NCI-H2029 treated with DMSO at 0.1 percent for 48 hours (cell line): ENCODE measurements around the gene FOXQ1.
A peak's percentile ranks its signal among the peaks of the same experiment; 100 is the strongest.
"Not testable (repeated sequence)": the region's sequence is repeated elsewhere in the genome, so short reads cannot be mapped to it uniquely, and the experiment has no call there.

Experiments
- DNase-seq: peaks from one replicate; lab custom pipeline; 2025; lab: John Stamatoyannopoulos, UW

The FOXQ1 gene

DNA sequence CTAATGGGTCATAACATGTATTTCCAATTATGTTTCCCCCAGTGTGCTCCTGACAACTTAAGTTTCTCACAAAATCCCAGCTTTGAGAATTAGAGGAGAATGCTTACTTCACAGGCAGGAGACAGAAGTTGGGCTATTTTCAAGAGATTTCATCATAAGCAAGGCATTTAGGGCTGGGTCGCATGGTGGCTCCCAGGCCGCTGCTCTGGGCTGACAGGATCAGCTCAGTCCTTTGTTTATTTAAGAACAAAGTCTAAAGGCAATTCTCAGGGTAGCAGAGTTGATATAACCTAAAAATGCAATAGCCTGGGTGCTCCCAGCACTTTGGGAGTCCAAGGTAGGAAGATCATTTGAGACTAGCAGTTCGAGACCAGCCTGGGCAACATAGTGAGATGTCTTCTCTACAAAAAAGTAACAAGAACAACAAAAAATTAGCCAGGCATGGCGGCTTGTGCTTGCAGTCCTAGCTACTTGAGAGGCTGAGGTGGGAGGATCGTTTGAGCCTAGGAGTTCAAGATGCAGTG is 10.9 kb downstream of the FOXQ1 start:
- no peak for DNase-seq

DNA sequence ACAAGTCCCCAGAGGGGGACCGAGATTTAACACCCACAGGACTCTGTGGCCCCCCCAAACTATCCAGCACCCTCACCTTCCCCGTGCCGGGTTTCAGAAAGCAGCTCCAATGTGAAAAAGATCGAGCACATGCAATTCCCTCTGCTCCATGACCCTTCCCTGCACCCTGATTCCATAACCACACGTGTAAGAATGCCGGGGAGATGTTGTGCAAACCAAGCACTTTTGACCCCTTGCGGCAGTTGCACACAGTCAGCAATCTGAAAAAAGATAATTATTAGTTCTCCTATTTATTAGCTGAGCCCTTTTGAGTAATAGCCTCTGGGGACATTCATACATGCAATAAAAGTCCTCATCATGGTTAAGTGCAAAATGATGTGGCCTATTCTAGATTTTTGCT is 13.0 kb downstream of the FOXQ1 start:
- DNase-seq, result no peak

DNA sequence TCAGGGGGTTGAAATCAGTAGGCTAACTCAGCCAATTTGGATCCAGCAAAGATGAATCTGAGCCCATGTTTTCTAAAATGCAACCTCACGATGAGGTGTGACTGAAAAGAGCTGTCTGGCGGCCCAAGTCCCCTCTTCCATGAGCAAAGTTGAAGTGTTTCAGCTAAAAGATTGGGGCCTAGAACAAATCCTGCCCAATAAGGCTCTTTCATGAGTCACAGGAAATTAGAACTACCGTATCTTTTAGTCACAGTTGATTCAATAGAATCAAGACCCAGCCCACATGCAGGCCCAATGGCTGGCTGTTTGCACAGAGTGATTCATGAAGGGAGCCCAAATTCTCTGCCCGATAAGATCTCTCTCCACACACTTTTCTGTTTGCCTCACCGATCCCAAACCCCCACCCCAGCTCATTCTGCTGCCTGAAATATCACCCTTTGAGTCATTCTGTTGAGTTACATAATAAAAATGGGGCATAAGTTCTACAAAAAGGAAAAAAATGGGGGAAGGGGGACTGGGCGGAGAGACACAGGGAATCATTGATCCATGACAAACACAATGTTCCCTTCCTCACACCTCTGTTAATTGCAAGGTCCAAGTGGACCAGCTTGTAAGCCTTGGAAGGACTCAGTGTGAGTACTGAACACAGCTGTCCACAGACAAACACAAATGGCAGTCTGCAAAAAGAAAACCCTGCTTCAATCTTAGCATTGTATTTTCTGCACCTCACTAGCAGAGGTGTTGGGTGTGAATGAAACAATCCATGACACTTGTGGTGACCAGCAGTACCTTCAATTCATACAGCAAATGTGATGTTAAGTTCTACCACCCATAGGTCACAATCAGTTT is 13.8 kb downstream of the FOXQ1 start:
- no peak for DNase-seq

DNA sequence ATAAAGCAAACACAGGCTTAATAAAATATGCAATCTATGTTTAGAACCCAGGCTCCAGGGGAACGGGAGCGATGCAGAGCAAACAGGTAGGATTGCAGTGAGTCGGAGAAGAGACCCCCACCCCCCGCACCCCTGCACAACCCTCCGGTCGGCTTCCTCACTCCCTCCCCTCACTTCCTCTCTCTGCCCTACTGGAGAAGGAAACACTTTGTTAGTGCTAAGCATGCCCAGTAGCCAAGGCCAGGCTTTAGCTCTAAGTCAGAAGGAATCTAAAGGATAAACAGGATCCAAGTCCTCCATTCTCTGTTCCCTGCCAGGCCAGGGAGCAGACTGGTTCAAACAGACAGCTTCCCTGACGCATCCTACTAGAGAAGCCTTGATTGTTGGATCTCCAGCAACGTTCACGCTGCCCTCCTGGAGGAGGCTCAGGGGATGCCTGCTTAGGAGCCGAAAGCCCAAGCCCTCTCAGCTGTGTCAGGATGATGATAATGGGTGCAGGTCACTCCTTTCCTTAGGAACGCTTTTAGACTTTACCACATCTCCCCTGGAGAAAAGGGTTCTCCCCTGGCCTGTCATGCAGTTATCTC is 14.7 kb downstream of the FOXQ1 start:
- DNase-seq, result no peak

DNA sequence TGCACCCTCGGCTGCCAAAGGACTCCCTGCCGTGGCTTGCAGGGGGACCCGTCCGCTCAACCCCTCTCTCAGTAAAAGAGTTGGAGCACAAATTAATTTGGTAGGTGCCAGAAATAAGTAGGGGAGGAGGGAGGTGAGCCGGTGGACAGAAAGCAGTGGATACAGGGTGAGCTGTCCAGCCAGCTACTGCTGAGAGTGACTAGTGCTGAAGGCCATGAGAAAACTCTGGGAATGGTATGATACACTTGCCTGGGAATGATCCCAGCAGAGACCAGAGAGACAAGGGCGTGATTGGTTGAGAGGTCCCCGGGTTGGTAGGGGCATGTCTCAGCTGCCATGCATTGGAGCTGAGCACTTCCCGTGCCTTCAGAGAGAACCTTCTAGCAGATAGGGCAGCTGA is 15.7 kb downstream of the FOXQ1 start:
- no peak for DNase-seq

DNA sequence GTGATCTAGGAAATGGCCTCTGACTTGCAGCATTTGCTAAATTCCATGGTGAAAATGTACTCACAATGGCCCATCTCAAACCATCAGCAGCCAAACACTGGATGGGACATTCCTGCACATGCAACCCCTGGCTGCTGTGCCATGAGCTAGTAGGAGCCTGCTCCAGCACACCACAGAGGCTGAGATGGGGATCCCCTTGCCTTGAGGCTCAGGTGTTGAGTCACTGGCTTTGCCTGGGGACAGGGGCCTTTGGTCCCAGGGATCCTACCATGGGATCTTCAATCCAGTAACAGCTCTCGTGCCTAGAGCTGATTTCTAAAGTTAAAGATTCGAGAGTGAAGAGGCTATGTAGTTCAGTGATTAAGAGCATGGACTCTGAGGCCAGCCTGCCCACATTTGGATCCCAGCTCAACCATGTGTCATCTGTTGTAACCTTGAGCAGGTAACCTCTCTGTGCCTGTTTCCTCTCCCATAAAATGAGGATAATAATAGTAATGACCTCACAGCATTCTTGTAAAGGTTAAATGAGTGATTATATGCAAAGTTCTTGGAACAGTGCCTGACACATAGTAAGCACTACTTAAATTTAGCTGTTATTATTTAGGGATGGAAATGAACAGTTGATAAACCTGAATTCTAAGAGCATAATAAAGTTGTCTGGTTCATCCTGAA is 16.4 kb downstream of the FOXQ1 start:
- no peak for DNase-seq

DNA sequence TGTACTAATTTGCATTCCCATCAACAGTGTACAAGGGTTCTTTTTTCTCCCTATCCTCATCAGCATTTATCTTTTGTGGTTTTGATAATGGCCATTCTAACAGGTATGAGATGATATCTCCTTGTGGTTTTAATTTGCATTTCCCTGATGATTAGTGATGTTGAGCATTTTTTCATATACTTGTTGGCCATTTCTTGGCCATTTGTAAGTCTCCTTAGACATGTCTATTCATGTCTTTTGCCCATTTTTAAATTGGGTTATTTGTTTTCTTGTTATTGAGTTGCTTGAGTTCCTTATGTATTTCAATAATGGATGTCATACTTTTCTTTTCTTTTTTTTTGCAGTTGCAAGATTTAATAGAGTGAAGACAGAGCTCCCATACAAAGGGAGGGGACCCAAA is 17.8 kb downstream of the FOXQ1 start:
- no peak for DNase-seq

DNA sequence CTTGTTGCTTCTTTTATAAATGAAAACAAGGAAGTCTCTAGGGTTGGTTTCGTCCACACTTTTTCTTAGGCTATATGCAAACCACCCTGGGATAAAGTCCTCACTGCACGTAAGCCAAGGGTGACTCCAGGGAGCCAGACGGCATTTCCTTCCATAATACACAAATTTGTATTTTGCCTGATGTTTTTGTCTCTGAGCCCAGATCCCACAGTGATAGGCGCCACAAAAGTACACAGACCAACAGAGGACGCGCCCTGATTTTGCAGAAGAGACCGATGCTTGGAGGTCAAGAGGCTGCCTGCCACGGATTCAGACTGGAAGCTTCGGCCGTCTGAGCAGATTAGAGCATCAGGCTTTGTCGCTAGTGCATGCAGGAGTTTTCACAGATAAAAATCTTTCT is 22.8 kb downstream of the FOXQ1 start:
- DNase-seq, result no peak

DNA sequence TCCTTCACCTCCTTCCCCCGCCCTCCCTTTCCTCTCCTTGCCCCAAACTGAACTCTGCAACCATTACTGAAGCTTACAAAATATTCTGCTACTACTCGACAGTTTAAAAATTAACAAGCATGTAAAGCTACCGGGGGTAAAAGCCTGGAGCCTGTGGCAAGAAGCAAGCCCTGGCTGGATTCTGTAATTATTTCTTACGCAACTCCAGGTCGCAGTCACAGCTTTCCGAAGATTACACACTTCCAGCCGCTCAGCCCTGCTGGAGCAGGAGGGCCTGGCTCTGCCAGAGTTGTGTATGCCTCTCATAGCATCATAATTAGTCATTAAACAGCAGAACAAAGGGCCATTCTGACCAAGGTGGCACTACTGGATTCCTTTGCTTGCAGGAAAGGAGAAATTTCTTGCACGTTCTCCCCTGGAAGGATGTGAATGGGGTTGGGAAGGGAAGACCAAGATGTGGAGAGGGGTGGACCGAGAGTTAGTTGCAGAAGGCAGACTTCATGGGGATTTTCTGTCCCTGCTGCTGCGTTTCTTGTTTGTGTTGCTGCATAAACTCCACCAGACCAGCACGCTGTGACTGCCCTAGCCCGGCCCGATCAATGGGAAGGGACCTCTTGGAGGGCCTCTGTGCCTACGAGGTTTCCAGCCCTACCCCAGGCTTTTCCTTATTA is 23.6 kb downstream of the FOXQ1 start:
- no peak for DNase-seq

DNA sequence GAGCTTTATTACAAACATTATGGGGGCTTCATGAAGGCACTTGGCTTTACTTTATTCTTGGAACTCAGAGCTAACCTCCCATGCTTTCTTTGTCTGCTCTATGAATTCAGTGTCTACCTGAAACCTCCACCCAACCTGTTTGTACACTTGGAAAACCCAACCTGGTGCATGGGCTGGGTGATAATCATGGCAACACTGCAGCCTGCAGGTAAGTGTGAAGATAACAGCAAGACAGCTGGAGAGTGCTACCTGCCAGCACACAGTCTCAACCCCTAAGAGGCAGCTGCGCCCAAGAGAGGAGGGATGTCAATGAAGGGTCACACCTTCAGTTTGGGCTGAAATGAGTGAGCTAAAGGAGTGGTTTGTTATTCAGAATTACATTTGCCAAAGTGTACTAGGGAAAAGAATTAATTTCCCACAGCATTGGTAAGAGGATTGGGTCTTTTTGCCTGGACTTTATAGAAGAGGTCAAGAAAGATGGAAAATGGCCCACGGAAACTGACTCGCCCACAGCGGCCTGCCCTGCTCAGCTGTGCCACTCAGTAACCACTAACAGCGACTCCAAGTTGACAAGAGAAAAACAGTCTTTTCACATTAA is 24.4 kb downstream of the FOXQ1 start:
- no peak for DNase-seq

DNA sequence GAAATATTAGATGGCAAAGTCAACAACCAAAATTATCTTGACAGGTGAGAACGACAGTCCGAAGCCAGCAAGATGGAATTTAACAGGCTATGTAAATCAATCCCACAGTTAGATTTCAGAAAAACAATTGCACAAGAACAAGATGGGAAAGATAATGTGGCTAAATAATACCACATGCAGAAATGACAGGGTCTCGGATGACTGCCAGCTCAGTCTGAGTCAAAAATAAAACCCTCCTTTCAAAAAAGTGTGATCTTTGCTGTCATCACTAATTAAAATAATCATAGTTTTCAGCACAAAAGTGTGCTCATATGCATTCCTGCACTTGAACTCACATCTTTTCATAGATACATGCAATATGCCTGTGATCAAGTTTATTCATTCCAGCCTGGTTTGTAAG is 25.9 kb downstream of the FOXQ1 start:
- no peak for DNase-seq

DNA sequence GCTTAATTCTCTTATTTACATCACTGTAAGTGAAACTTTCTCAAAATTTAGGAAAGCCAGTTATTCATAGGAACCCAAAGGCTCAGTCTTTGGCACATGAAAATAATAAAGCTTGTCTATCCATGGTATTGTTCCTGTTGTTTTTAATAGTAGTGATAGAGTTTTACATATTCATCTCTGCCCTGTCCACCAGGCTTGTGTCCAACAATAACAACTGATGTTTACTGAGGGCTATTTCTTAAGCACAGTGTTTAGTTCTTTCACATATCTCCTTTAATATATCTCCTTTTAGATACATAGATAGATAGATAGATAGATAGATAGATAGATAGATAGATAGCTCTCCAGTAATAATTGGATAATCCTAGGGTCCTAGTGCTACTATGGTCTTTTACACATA is 34.2 kb downstream of the FOXQ1 start:
- DNase-seq, result no peak

DNA sequence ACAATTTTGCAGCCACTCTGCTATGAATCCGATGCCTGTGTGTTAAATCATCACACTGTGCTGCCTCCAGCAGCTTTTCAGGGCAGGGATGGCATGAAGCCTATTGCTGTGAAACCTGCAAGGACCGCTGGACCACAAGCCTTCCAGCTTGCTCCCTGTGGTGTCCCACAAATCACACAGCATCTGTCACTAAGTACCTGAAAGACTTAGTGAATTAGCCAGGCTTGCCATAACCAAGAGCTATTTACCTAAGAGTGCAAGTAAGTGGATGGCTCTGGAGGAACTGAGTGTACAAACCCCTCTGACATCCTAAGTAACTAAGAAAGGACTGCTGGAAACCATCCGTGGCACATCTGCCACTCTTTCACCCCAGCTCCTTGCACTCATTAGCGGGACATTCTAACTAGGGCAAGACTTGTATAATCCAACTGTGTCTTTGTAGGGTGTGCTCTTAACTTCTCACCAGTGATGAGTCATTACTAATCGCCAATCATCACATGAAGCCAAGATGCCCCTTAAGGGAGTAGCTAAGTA is 34.7 kb downstream of the FOXQ1 start:
- DNase-seq, result no peak

DNA sequence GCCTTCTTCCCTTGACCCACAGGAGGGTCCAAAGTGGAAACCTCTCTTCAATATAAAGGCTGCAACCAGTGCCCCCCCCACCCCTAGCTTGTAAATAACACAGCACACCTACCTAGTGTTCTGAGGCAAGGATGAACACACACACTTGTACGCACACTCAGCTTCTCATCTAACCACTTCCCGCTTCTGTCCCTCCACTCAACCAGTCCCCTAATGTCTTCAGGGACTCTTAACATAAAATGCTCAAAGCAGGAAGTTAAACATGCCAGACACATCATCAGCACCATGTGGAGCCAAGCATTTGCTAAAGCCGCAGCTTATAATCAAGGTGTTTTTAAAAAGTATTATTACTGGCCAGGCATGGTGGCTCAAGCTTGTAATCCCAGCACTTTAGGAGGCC is 35.3 kb downstream of the FOXQ1 start:
- peak; percentile 49 for DNase-seq

DNA sequence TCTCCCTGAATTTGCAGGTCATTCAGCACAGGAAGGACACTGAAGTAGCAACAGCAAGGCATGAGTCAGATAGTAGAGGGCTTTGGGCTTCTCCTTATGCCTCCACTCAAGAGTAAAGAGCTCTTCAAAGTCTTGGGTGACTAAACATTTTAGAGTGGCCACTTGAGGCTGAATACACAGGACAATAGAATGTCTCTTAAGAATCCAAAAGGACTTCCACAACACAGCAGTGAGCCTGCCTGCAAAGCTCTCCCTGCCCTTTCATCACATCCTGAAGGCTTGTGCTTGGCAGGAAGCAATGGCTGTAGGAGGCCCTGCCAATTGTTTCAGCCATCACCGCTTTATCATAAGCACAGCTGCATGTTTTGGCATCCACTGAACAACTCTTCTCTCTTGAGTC is 36.8 kb downstream of the FOXQ1 start:
- peak; percentile 92 for DNase-seq

DNA sequence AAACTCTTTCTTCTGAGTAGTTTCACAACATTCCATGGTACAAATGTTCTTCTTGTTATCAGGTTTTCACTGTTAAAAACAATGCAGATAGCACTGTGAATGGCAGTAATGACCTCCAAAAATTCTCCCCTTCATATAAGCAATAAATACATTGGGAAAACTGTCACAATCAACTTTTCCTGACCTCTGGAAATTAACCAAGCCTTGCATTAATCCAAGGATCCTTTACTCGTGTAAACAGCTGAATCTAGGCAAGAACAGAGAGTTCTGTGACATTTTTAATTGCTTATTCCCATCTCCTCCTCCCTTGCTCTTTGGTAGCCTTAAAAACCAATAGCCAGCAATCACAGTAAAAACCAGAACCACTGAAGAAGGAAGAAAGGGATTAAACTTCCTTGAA is 37.8 kb downstream of the FOXQ1 start:
- no peak for DNase-seq

DNA sequence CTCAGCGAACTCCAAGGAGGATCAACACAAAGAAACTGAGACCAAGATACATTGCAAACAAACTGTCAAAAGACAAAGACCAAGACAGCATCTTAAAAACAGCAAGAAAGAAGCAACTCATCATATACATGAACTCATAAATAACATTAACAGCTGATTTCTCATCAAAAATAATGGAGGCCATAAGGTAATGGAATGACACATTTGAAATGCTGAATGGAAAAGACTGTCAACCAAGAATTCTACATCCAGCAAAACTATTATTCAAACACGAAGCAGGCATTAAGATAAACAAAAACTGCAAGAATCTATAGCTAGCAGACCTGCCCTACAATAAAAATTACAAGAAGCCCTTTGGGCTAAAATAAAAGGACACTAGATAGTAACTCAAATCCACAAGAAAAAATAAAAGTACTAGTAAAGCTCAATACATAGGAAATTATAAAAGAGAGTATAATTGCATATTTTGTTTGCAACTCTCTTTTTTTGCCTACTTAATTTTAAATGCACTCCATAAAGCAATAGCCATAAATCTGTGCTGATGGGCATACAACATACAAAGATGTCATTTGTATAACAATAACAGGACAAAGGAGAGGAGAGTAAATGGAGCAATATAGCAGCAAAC is 39.6 kb downstream of the FOXQ1 start:
- DNase-seq, result no peak

DNA sequence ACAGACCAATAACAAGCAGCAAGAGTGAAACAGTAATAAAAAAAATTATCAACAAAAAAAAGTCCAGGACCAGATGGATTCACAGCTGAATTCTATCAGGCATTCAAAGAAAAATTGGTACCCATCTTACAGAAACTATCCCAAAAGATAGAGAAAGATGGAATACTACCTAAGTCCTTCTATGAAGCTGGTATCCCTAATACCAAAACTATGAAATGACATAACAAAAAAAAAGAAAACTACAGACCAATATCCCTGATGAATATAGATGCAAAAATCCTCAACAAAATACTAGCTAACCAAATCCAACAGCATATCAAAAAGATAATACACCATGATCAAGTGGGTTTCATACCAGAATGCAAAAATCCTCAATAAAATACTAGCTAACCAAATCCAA is 43.2 kb downstream of the FOXQ1 start:
- not testable (repeated sequence) for DNase-seq

DNA sequence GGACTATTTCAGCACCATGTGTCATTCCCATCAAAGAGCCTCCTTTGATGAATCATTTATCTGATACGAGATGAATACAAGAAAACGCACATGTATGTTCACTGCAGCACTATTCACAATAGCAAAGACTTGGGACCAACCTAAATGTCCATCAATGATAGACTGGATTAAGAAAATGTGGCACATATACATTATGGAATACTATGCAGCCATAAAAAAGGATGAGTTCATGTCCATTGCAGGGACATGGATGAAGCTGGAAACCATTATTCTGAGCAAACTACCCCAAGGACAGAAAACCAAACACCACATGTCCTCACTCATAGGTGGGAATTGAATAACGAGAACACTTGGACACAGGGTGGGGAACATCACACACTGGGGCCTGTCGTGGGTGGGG is 49.8 kb downstream of the FOXQ1 start:
- DNase-seq, result not testable (repeated sequence)

DNA sequence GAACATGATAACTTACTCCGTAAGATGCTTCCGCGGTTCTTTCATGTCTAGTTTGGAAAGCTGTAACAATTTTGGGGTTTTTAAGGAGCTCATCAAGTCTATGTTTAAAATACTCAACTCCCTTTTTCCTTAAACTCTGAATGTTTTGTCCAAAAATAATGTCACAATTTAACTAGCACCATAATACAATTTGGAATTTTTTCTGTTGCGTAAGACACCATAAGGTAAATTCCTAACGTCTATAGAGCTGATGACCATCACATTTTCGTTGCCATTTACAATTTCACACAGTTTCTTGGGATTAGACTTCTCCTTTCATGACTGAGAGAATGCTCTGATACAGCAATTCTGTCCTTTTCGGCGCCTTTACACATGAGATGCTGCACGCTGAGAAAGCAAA is 50.7 kb downstream of the FOXQ1 start:
- DNase-seq, result no peak

DNA sequence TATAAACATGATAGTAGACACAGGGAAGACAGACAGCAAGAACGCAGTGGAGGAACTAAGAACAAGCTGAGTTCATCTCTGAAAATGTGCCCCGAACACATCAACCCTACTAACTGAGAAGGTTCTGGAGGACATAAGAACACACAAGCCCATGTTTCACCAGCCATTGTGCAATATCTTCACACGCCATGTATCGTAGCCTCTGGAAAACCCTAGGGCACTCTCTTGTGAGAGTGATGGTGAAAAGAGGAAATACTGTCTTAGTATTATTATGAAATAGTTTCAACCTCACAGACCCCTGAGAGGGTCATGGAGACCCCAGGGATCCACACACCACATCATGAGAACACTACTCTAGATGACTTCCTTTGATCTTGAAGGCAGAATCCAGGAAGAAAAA is 51.4 kb downstream of the FOXQ1 start:
- no peak for DNase-seq
